IMR-90 (cell line): ENCODE data around the gene TRIM5.

ENCODE experiments used
- BHLHE40 ChIP-seq: fragments of 150-350 bp; IDR thresholded peaks from 2 replicates; pipeline ENCODE4 v1.6.1; 2016; ENCODE audit warnings: mild to moderate bottlenecking, low read depth, low read length
- CEBPB ChIP-seq: IDR thresholded peaks from 2 replicates; pipeline ENCODE4 v1.6.1; 2012; ENCODE audit warnings: low read depth, low read length, improper control_type of control experiment
- CTCF ChIP-seq: conservative IDR thresholded peaks from 2 replicates; pipeline ENCODE4 v1.5.1; 2012; ENCODE audit warnings: mild to moderate bottlenecking, low read depth, low read length, improper control_type of control experiment
- POLR2A ChIP-seq: IDR thresholded peaks from 2 replicates; pipeline ENCODE4 v1.6.1; 2012; ENCODE audit warnings: mild to moderate bottlenecking, low read depth, low read length
- RAD21 ChIP-seq: IDR thresholded peaks from 2 replicates; pipeline ENCODE4 v1.6.1; 2012; ENCODE audit warnings: low read length, improper control_type of control experiment
- RFX5 ChIP-seq: IDR thresholded peaks from 2 replicates; pipeline ENCODE4 v1.8.0; 2012; ENCODE audit warnings: low read depth, mild to moderate bottlenecking, low read length, moderate library complexity
- SMC3 ChIP-seq: fragments of 150-350 bp; IDR thresholded peaks from 2 replicates; pipeline ENCODE4 v1.6.1; 2016; ENCODE audit warnings: low read depth, mild to moderate bottlenecking, antibody characterized with exemption, low read length, moderate library complexity
- USF2 ChIP-seq: fragments of 150-350 bp; IDR thresholded peaks from 2 replicates; pipeline ENCODE4 v1.6.1; 2017; ENCODE audit warnings: mild to moderate bottlenecking, antibody characterized with exemption, low read length, low read depth

GRCh38 chr11:5674391-5674790 is 10.5 kb downstream of the TRIM5 start:
- TF ChIP-seq CTCF, result no peak
- no peak for TF ChIP-seq RFX5
- no peak for TF ChIP-seq POLR2A
- no peak for TF ChIP-seq RAD21
- TF ChIP-seq USF2, result no peak
- no peak for TF ChIP-seq SMC3
- TF ChIP-seq CEBPB, result no peak
- TF ChIP-seq BHLHE40, result no peak
